Peyer's patch (tissue), 4 donors: Measurements from ENCODE around the gene CCDC81.

ENCODE experiments used
- POLR2A ChIP-seq, 2 donors: fragments of 450-650 bp; IDR thresholded peaks; one replicate each; pipeline ENCODE4 v1.5.1; 2017; ENCODE audit warnings: antibody characterized with exemption in 2 of 2, mild to moderate bottlenecking in 2 of 2, moderate library complexity in 2 of 2
- TF ChIP-seq, protein P1 (sequence below), 6 experiments: fragments of 450-650 bp in 4 of 6; fragments of 200-600 bp in 2 of 6; sonication (generic) in 1 of 6; IDR thresholded peaks; one replicate each; pipeline ENCODE4 v1.5.1; 2017 to 2019; ENCODE audit warnings: antibody characterized with exemption in 6 of 6, mild to moderate bottlenecking in 3 of 6, moderate library complexity in 1 of 6

DNA sequence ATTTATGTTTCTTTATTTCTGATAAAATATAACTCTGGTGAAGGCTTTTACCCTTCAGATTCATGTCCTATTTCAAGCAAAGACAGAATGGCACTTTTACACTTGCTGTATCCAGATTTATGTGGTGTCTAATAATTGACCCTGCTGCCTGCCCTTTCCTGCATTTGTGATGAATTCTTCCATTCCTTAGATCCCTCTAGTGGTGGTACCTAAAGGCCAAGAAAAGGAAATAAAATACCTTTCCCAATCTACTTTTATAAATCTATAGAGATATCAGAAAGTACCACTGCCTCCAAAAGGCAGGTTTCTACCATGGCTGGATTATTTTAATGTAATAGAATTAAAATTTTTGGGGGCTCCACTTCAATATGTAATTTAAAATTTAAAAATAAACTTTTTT lies 34.2 kb downstream of the CCDC81 start:
- TF ChIP-seq, protein P1, sequence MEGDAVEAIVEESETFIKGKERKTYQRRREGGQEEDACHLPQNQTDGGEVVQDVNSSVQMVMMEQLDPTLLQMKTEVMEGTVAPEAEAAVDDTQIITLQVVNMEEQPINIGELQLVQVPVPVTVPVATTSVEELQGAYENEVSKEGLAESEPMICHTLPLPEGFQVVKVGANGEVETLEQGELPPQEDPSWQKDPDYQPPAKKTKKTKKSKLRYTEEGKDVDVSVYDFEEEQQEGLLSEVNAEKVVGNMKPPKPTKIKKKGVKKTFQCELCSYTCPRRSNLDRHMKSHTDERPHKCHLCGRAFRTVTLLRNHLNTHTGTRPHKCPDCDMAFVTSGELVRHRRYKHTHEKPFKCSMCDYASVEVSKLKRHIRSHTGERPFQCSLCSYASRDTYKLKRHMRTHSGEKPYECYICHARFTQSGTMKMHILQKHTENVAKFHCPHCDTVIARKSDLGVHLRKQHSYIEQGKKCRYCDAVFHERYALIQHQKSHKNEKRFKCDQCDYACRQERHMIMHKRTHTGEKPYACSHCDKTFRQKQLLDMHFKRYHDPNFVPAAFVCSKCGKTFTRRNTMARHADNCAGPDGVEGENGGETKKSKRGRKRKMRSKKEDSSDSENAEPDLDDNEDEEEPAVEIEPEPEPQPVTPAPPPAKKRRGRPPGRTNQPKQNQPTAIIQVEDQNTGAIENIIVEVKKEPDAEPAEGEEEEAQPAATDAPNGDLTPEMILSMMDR (IDR thresholded peaks at IDR 0.05) = no peak
- no peak for TF ChIP-seq POLR2A (IDR thresholded peaks at IDR 0.05)
